OCI-LY3 (cell line): ENCODE data around the gene CELF2.

ENCODE experiments used
- H2AFZ ChIP-seq: fragments of 200-600, 300-600 bp; shearing (Covaris generic); 2 replicates; pipeline ENCODE4 v1.6.0; 2014; ENCODE audit warnings: antibody characterized with exemption, low read depth, low read length
- H3K27ac ChIP-seq: fragments of 200-600, 300-600 bp; sonication (generic); 2 replicates; pipeline ENCODE4 v1.5.1; 2014; ENCODE audit warnings: mild to moderate bottlenecking, low read length, moderate library complexity, mixed read lengths
- H3K27me3 ChIP-seq: fragments of 200-600, 300-600 bp; sonication (generic); 2 replicates; pipeline ENCODE4 v1.6.1; 2014; ENCODE audit warnings: low read depth, low read length, mixed read lengths
- H3K36me3 ChIP-seq: fragments of 200-600, 300-600 bp; sonication (generic); replicated peaks from 2 replicates; pipeline ENCODE3; 2014; ENCODE audit warnings: low read depth, low read length, mixed read lengths
- H3K4me1 ChIP-seq: fragments of 300-600, 200-600 bp; sonication (generic); 2 replicates; pipeline ENCODE4 v1.6.1; 2014; ENCODE audit warnings: low read length, mixed read lengths
- H3K4me2 ChIP-seq: fragments of 200-600, 300-600 bp; sonication (generic); 2 replicates; pipeline ENCODE4 v1.6.1; 2014; ENCODE audit warnings: low read length, mixed read lengths
- H3K4me3 ChIP-seq: fragments of 300-600, 200-600 bp; sonication (generic); 2 replicates; pipeline ENCODE4 v1.5.1; 2014; ENCODE audit warnings: antibody characterized with exemption, mild to moderate bottlenecking, low read length, moderate library complexity
- H3K79me2 ChIP-seq: fragments of 300-600, 200-600 bp; shearing (Covaris generic); 2 replicates; pipeline ENCODE4 v1.6.1; 2014; ENCODE audit warnings: mild to moderate bottlenecking, low read length, mixed read lengths
- H3K9ac ChIP-seq: fragments of 300-600, 200-600 bp; shearing (Covaris generic); 2 replicates; pipeline ENCODE4 v1.6.0; 2014; ENCODE audit warnings: mild to moderate bottlenecking, low read length, moderate library complexity
- H3K9me3 ChIP-seq: fragments of 200-600, 300-600 bp; shearing (Covaris generic); 2 replicates; pipeline ENCODE4 v1.6.1; 2014; ENCODE audit warnings: low read length, mixed read lengths; ENCODE audit not compliant: insufficient read depth
- H4K20me1 ChIP-seq: fragments of 200-600, 300-600 bp; sonication (generic); 2 replicates; pipeline ENCODE4 v1.6.1; 2016; ENCODE audit warnings: low read length, mixed read lengths; ENCODE audit not compliant: insufficient read depth
- CTCF ChIP-seq: fragments of 200-600, 300-600 bp; sonication (generic); IDR thresholded peaks from 2 replicates; pipeline ENCODE4 v1.5.1; 2014; ENCODE audit warnings: antibody characterized with exemption, low read length, low read depth
- EZH2phosphoT487 ChIP-seq: fragments of 200-600 bp; shearing (Covaris generic); IDR thresholded peaks from 2 replicates; pipeline ENCODE4 v1.6.1; 2018; ENCODE audit warnings: antibody characterized with exemption, mixed run types, low read depth

Gene CELF2

GRCh38 chr10:11113156-11113555, 95.5 kb downstream of the CELF2 start:
- H3K36me3 ChIP-seq = no peaks in the 10 kb centered on the region
- H3K27me3 ChIP-seq = peaks cover 3% of the 10 kb centered on the region; the same call in 1 of the 2 replicates
- H3K4me2 ChIP-seq = no peak overlapping the region
- H3K79me2 ChIP-seq = no peaks in the 10 kb centered on the region
- no peak overlapping the region for H3K27ac ChIP-seq
- TF ChIP-seq EZH2phosphoT487 (no peak), CTCF (peak; percentile 68)
- H3K4me1 ChIP-seq = no peaks in the 10 kb centered on the region
- no peak overlapping the region for H2AFZ ChIP-seq
- no peaks in the 10 kb centered on the region for H3K9me3 ChIP-seq
- H3K4me3 ChIP-seq = no peak overlapping the region
- no peaks in the 10 kb centered on the region for H4K20me1 ChIP-seq
- H3K9ac ChIP-seq = no peak overlapping the region

- no peak for TF ChIP-seq EZH2phosphoT487
- no peak for TF ChIP-seq CTCF
These were observed 96.6 kb downstream of the CELF2 start for GRCh38 chr10:11114269-11114668.

GRCh38 chr10:11115337-11115736, 97.7 kb downstream of the CELF2 start:
- H3K4me1 ChIP-seq = no peaks in the 10 kb centered on the region
- no peak overlapping the region for H2AFZ ChIP-seq
- H3K4me2 ChIP-seq = no peak overlapping the region
- H3K79me2 ChIP-seq = no peaks in the 10 kb centered on the region
- H3K9me3 ChIP-seq = no peaks in the 10 kb centered on the region
- H3K27me3 ChIP-seq = no peaks in the 10 kb centered on the region; the same call in 1 of the 2 replicates
- no peak overlapping the region for H3K27ac ChIP-seq
- TF ChIP-seq CTCF (no peak), EZH2phosphoT487 (no peak)
- H3K4me3 ChIP-seq = no peak overlapping the region
- H4K20me1 ChIP-seq = no peaks in the 10 kb centered on the region
- H3K9ac ChIP-seq = no peak overlapping the region
- no peaks in the 10 kb centered on the region for H3K36me3 ChIP-seq

More at GRCh38 chr10:11114269-11114668, 96.6 kb downstream of the CELF2 start:
- no peaks in the 10 kb centered on the region; the same call in 1 of the 2 replicates for H3K27me3 ChIP-seq
- H3K4me1 ChIP-seq = no peaks in the 10 kb centered on the region
- no peaks in the 10 kb centered on the region for H3K79me2 ChIP-seq
- no peak overlapping the region for H3K27ac ChIP-seq
- no peak overlapping the region for H3K4me2 ChIP-seq
- H3K36me3 ChIP-seq = no peaks in the 10 kb centered on the region
- H4K20me1 ChIP-seq = no peaks in the 10 kb centered on the region
- no peak overlapping the region for H2AFZ ChIP-seq
- H3K4me3 ChIP-seq = no peak overlapping the region
- H3K9ac ChIP-seq = no peak overlapping the region
- H3K9me3 ChIP-seq = no peaks in the 10 kb centered on the region

GRCh38 chr10:11116361-11116760, 98.7 kb downstream of the CELF2 start:
- no peak for TF ChIP-seq EZH2phosphoT487
- no peak for TF ChIP-seq CTCF
- no peak overlapping the region for H3K4me2 ChIP-seq

More at GRCh38 chr10:11116361-11116760, 98.7 kb downstream of the CELF2 start:
- Histone ChIP-seq H3K27me3 (no peaks in the 10 kb centered on the region; the same call in 1 of the 2 replicates), H3K27ac (no peak overlapping the region), H3K4me3 (no peak overlapping the region), H3K79me2 (no peaks in the 10 kb centered on the region), H2AFZ (no peak overlapping the region), H4K20me1 (no peaks in the 10 kb centered on the region), H3K4me1 (no peaks in the 10 kb centered on the region), H3K36me3 (no peaks in the 10 kb centered on the region), H3K9ac (no peak overlapping the region), H3K9me3 (no peaks in the 10 kb centered on the region)
